ENCODE results near the gene HPSE2. TPM values are rescaled to one million over a fixed set of nuclear protein-coding genes. Genes with fewer than 3 reads are reported as not detected.

The HPSE2 gene
- total and polyA plus RNA-seq, 2 donors (not counting 1 experiment from before 2014, with no cell fraction given): not detected

GRCh38 chr10:98610301-98610700, 625.4 kb downstream of the HPSE2 start:
- no peak for TF ChIP-seq EZH2 (IDR thresholded peaks at IDR 0.05; ENCODE audit: borderline replicate concordance, insufficient read depth, low read depth, low read length, poor library complexity, severe bottlenecking)
- TF ChIP-seq, protein P1, sequence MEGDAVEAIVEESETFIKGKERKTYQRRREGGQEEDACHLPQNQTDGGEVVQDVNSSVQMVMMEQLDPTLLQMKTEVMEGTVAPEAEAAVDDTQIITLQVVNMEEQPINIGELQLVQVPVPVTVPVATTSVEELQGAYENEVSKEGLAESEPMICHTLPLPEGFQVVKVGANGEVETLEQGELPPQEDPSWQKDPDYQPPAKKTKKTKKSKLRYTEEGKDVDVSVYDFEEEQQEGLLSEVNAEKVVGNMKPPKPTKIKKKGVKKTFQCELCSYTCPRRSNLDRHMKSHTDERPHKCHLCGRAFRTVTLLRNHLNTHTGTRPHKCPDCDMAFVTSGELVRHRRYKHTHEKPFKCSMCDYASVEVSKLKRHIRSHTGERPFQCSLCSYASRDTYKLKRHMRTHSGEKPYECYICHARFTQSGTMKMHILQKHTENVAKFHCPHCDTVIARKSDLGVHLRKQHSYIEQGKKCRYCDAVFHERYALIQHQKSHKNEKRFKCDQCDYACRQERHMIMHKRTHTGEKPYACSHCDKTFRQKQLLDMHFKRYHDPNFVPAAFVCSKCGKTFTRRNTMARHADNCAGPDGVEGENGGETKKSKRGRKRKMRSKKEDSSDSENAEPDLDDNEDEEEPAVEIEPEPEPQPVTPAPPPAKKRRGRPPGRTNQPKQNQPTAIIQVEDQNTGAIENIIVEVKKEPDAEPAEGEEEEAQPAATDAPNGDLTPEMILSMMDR (IDR thresholded peaks at IDR 0.05): no peak
- Histone ChIP-seq H2AFZ (ENCODE audit: insufficient read depth, low read depth, low read length, poor library complexity, severe bottlenecking) (no peak overlapping the region), H3K27ac (ENCODE audit: low read length in 2 of 2) (no peak overlapping the region), H3K27me3 (replicated peaks in 1 of 4; ENCODE audit: control extremely low read depth in 1 of 4, control insufficient read depth in 3 of 4, insufficient read depth in 4 of 4, low read length in 3 of 4) (peaks cover 0 to 12% (median 4%) of the 10 kb centered on the region in 4 experiments), H3K36me3 (replicated peaks in 1 of 2; ENCODE audit: control extremely low read depth in 1 of 2, control insufficient read depth in 1 of 2, extremely low read depth in 1 of 2, insufficient read depth in 2 of 2, low read length in 1 of 2) (no peaks in the 10 kb centered on the region), H4K20me1 (ENCODE audit: control insufficient read depth, insufficient read depth, low read length, poor library complexity, severe bottlenecking) (no peaks in the 10 kb centered on the region), H3K4me3 (ENCODE audit: control extremely low read depth in 1 of 5, extremely low read depth in 1 of 5, insufficient read depth in 1 of 5, low read depth in 2 of 5, low read length in 4 of 5) (no peak overlapping the region), H3K79me2 (ENCODE audit: control insufficient read depth, insufficient read depth, low read length) (no peaks in the 10 kb centered on the region), H3K4me2 (replicated peaks; ENCODE audit: low read depth, low read length, poor library complexity, severe bottlenecking) (no peak overlapping the region), H3K9me3 (ENCODE audit: control extremely low read depth in 1 of 3, control insufficient read depth in 2 of 3, insufficient read depth in 1 of 3, low read length in 2 of 3) (no peaks in the 10 kb centered on the region), H3K9ac (ENCODE audit: low read length) (no peak overlapping the region), H3K4me1 (ENCODE audit: control insufficient read depth in 2 of 2, insufficient read depth in 2 of 2, low read length in 2 of 2) (no peaks in the 10 kb centered on the region)
- Mint-ChIP-seq H3K9me3 (ENCODE audit: insufficient read depth) (no peaks in the 10 kb centered on the region), H3K27me3 (peaks cover 35% of the 10 kb centered on the region), H3K4me3 (no peak overlapping the region), H3K4me1 (no peaks in the 10 kb centered on the region), H3K27ac (no peak overlapping the region)
- DNase-seq (no peak), ATAC-seq (ENCODE audit: low read depth) (no peak)
- intact Hi-C loops (cut with micrococcal nuclease): no loop called here
- no CpG with 5 or more reads among the region's 1 CpG for whole genome bisulfite sequencing (ENCODE audit: insufficient coverage)
- POLR2A ChIA-PET: no interaction called here
- CTCF ChIA-PET: no interaction called here

GRCh38 chr10:98609265-98609664, 626.4 kb downstream of the HPSE2 start:
- TF ChIP-seq EZH2 (IDR thresholded peaks at IDR 0.05; ENCODE audit: borderline replicate concordance, insufficient read depth, low read depth, low read length, poor library complexity, severe bottlenecking): no peak
- TF ChIP-seq, protein P1 (IDR thresholded peaks at IDR 0.05): no peak
- Mint-ChIP-seq H3K9me3 (ENCODE audit: insufficient read depth) (no peaks in the 10 kb centered on the region), H3K4me3 (no peak overlapping the region), H3K27ac (no peak overlapping the region), H3K27me3 (peaks cover 40% of the 10 kb centered on the region), H3K4me1 (no peaks in the 10 kb centered on the region)
- H3K4me3 ChIP-seq (ENCODE audit: control extremely low read depth in 1 of 5, extremely low read depth in 1 of 5, insufficient read depth in 1 of 5, low read depth in 2 of 5, low read length in 4 of 5): no peak overlapping the region
- intact Hi-C loops (cut with micrococcal nuclease): no loop called here
- H3K9me3 ChIP-seq (ENCODE audit: control extremely low read depth in 1 of 3, control insufficient read depth in 2 of 3, insufficient read depth in 1 of 3, low read length in 2 of 3): no peaks in the 10 kb centered on the region
- no peaks in the 10 kb centered on the region for H3K79me2 ChIP-seq (ENCODE audit: control insufficient read depth, insufficient read depth, low read length)
- H3K27me3 ChIP-seq (replicated peaks in 1 of 4; ENCODE audit: control extremely low read depth in 1 of 4, control insufficient read depth in 3 of 4, insufficient read depth in 4 of 4, low read length in 3 of 4): peaks cover 0 to 12% (median 4%) of the 10 kb centered on the region in 4 experiments
- no peaks in the 10 kb centered on the region for H3K4me1 ChIP-seq (ENCODE audit: control insufficient read depth in 2 of 2, insufficient read depth in 2 of 2, low read length in 2 of 2)
- no peak for DNase-seq
- ChIA-PET CTCF (no interaction called here), POLR2A (no interaction called here)
- ATAC-seq (ENCODE audit: low read depth): no peak
- no peak overlapping the region for H3K9ac ChIP-seq (ENCODE audit: low read length)
- no CpG with 5 or more reads among the region's 2 CpGs for WGBS (ENCODE audit: insufficient coverage)
- no peaks in the 10 kb centered on the region for H3K36me3 ChIP-seq (replicated peaks in 1 of 2; ENCODE audit: control extremely low read depth in 1 of 2, control insufficient read depth in 1 of 2, extremely low read depth in 1 of 2, insufficient read depth in 2 of 2, low read length in 1 of 2)
- H4K20me1 ChIP-seq (ENCODE audit: control insufficient read depth, insufficient read depth, low read length, poor library complexity, severe bottlenecking): no peaks in the 10 kb centered on the region
- H3K27ac ChIP-seq (ENCODE audit: low read length in 2 of 2): no peak overlapping the region
- H3K4me2 ChIP-seq (replicated peaks; ENCODE audit: low read depth, low read length, poor library complexity, severe bottlenecking): no peak overlapping the region
- no peak overlapping the region for H2AFZ ChIP-seq (ENCODE audit: insufficient read depth, low read depth, low read length, poor library complexity, severe bottlenecking)
